ENCODE data around the gene GATA2.

Gene GATA2

GRCh38 chr3:128503164-128503651, 10.2 kb upstream of the GATA2 start:
- H3K27ac ChIP-seq, result no peak overlapping the region
- POLR2A ChIA-PET (ENCODE audit: low non-redundant PET), result no interaction called here
- DNase-seq (ENCODE audit: low spot score), result no peak
- no peak for TF ChIP-seq CTCF (conservative IDR thresholded peaks at IDR 0.05; ENCODE audit: low read depth)
- CTCF ChIA-PET, result interaction anchor here (0.6 to 0.7 kb wide), 4 partner anchors 47 to 372 kb away, joined by 3 to 4 read pairs (median 3); no protein-coding TSS in a partner anchor

DNA sequence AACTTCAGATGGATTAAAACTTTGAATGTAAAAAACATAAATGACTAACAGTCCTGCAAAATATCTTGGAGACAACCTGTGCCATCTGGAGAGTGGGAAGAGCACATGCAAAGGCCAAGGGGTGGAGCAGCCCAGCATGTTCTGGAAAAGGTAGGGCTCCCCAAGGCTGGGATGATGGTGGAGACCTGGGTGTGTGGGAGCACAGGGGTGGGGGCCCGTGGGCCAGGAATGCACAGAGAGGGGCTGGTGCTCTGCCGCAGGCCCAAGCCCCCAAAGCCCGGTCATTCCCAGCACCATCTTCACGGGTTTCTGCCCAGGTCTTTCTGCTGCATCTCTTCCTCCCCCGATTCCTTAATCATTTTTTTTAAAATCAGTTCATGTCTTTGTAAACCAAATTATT, 9.7 kb upstream of the GATA2 start:
- CTCF ChIA-PET, result interaction anchor here (0.6 to 0.7 kb wide), 3 partner anchors 48 to 98 kb away, joined by 3 read pairs; no protein-coding TSS in a partner anchor
- POLR2A ChIA-PET (ENCODE audit: low non-redundant PET), result no interaction called here
- TF ChIP-seq CTCF (conservative IDR thresholded peaks at IDR 0.05; ENCODE audit: low read depth), result no peak
- DNase-seq (ENCODE audit: low spot score), result no peak
- no peak overlapping the region for H3K27ac ChIP-seq

GRCh38 chr3:128501431-128501830, 8.4 kb upstream of the GATA2 start:
- no peak for DNase-seq (ENCODE audit: low spot score)
- ChIA-PET POLR2A (ENCODE audit: low non-redundant PET) (interaction anchor here (0.5 kb wide), 1 partner anchor 10 kb away, joined by 3 read pairs; no protein-coding TSS in a partner anchor), CTCF (no interaction called here)
- TF ChIP-seq CTCF (conservative IDR thresholded peaks at IDR 0.05; ENCODE audit: low read depth), result no peak
- no peak overlapping the region for H3K27ac ChIP-seq

DNA sequence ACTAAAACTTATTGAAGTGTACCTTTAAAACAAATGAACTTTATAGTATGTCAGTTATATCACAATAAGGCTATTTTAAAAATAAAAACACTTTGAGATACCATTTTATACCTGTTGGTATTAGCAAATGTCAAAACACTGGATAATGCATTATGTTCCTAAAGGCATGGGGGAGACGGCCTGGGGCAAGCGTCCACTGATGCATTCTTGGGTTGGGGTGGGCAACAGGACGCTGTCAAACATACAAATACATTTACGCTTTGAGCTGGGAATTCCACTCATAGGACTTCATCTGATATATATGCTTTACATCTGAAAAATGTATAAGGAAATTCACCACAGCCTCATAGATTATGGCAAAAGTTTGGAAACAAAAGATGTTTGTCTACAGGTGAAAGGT, 7.6 kb upstream of the GATA2 start:
- TF ChIP-seq CTCF (conservative IDR thresholded peaks at IDR 0.05; ENCODE audit: low read depth), result no peak
- no peak for DNase-seq (ENCODE audit: low spot score)
- ChIA-PET POLR2A (ENCODE audit: low non-redundant PET) (no interaction called here), CTCF (no interaction called here)
- H3K27ac ChIP-seq, result no peak overlapping the region

DNA sequence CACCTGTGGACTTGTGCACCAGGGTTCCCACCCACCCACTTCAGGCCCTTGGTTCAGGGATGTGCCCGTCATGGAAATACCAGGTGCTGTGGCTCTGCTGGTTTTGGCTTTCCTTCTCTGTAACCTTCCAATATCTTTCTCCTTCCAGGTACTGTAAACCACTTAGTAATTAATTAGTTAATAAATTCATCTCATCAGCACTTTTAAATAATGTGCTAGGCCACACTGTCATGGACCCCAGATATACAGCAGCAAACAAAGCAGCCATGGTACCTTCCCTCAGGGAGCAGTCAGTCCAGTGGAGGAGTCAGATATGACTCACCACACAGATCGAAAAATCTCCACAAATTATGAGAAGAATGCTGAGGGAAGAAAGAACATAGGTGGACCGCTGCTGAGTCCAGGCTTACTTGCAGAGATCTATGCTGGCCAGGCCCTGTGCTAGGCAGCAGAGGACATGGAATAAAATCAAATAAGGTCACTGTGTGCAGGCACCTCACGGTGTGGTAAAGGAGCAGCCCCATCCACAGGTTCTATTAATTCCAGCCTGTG, 6.8 kb upstream of the GATA2 start:
- peak; percentile 25 for DNase-seq (ENCODE audit: low spot score)
- TF ChIP-seq CTCF (conservative IDR thresholded peaks at IDR 0.05; ENCODE audit: low read depth), result no peak
- CTCF ChIA-PET, result interaction anchor here (0.6 to 2.5 kb wide), 2 partner anchors 72 to 74 kb away, joined by 3 to 8 read pairs; no protein-coding TSS in a partner anchor
- POLR2A ChIA-PET (ENCODE audit: low non-redundant PET), result no interaction called here
- H3K27ac ChIP-seq, result no peak overlapping the region

DNA sequence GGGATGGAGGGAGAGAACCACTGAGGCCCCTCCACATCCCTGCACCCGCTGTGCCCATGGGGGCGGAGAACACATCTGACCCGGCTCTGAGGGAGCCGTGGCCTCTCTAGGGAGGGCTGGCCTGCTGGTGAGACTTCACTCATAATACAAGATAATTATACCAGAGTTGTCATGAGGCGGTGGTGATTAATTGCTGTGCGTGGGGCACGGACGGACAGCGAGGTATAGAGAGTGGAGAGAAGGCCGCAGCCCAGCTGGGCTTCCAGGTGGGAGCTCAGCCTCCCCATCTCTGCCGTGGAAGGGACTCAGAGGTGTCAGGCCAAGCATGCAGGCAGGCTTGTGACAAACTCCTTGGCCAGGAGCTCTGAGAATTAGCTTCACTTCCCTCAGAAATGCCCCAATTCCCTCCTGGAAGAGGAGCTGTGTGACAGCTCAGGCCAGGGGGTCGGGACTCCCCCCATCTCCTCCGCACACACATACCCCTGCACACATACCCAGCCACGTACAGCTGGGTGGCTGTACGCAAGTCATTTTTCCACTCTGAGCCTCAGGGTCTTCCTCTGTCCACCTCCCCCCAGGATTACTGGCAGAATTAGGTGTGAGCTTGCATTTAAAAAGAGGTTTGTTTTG, 6.0 kb upstream of the GATA2 start:
- DNase-seq (ENCODE audit: low spot score), result no peak
- CTCF ChIA-PET, result interaction anchor here (2.5 kb wide), 1 partner anchor 73 kb away, joined by 8 read pairs; no protein-coding TSS in a partner anchor
- POLR2A ChIA-PET (ENCODE audit: low non-redundant PET), result no interaction called here
- TF ChIP-seq CTCF (conservative IDR thresholded peaks at IDR 0.05; ENCODE audit: low read depth), result no peak
- no peak overlapping the region for H3K27ac ChIP-seq
